Posterior vena cava (tissue), 2 donors: Measurements from ENCODE around the gene RHBDD3. TPM values are rescaled to one million over a fixed set of nuclear protein-coding genes. Genes with fewer than 3 reads are reported as not detected.
A peak's percentile ranks its signal among the peaks of the same experiment; 100 is the strongest.

Source experiments
- DNase-seq: peaks from one replicate; pipeline ENCODE4 v3.0.0-alpha.2; 2020; ENCODE audit warnings: low spot score
- intact Hi-C, 2 donors: fragments of 100-400 bp; cut with DNase I; formaldehyde crosslinking; loops; one replicate each; pipeline versions ENCODE4 v1.14.1 to v1.14.2; 2022 to 2023
- total RNA-seq, 2 donors: library from RNA; stranded (reverse); fragmentation: NEBNext Ultra II Directional; extraction: Animal tissue kit (Norgen Biotek cat#: 25700); gene quantifications; one replicate each; pipeline ENCODE4 v1.2.1, GENCODE V29; 2021
- donor health status: DM: yes; HTN: yes; CAD: no.
- donor health status: DM: yes; HTN: yes; CAD: no.

Gene RHBDD3
- total RNA-seq, 2 donors from 2014 or later, result 11.8 to 17.6 TPM

GRCh38 chr22:29307596-29308147 is 39.9 kb upstream of the RHBDD3 start:
- no peak for DNase-seq
- intact Hi-C loops, result no loop called here

GRCh38 chr22:29306835-29307595 is 39.2 kb upstream of the RHBDD3 start:
- DNase-seq, result peak; percentile 94
- intact Hi-C loops, result no loop called here

GRCh38 chr22:29306175-29306834 is 38.5 kb upstream of the RHBDD3 start, which contains the start of gene GAS2L1:
Gene GAS2L1, plus strand, starts transcription at chr22:29306650. Its CDS starts 1,456 bp downstream, at chr22:29308106.
- intact Hi-C loops, result no loop called here
- DNase-seq, result peak; percentile 95

GRCh38 chr22:29305836-29306174 is 38.0 kb upstream of the RHBDD3 start:
- no peak for DNase-seq
- intact Hi-C loops, result no loop called here

- DNase-seq, result no peak
Observed at GRCh38 chr22:29302681-29303465, 35.1 kb upstream of the RHBDD3 start.

GRCh38 chr22:29302402-29302680 is 34.6 kb upstream of the RHBDD3 start:
- intact Hi-C loops, result no loop called here
- no peak for DNase-seq

More at GRCh38 chr22:29302681-29303465, 35.1 kb upstream of the RHBDD3 start:
- intact Hi-C loops, result no loop called here

- intact Hi-C loops, result no loop called here
- no peak for DNase-seq
Observed at GRCh38 chr22:29301716-29302401, 34.1 kb upstream of the RHBDD3 start.

- DNase-seq, result no peak
- intact Hi-C loops, result no loop called here
Observed at GRCh38 chr22:29300807-29301601, 33.2 kb upstream of the RHBDD3 start.

- DNase-seq, result no peak
- intact Hi-C loops, result no loop called here
Observed at GRCh38 chr22:29300467-29300806, 32.7 kb upstream of the RHBDD3 start.

- intact Hi-C loops, result no loop called here
- no peak for DNase-seq
Observed at GRCh38 chr22:29299136-29299900, 31.5 kb upstream of the RHBDD3 start.

GRCh38 chr22:29298641-29299040 is 30.9 kb upstream of the RHBDD3 start:
- DNase-seq, result no peak
- intact Hi-C loops, result no loop called here

- intact Hi-C loops, result no loop called here
Observed at GRCh38 chr22:29292379-29292778, 24.6 kb upstream of the RHBDD3 start.

GRCh38 chr22:29291215-29291614 is 23.4 kb upstream of the RHBDD3 start:
- intact Hi-C loops, result no loop called here
- no peak for DNase-seq

More at GRCh38 chr22:29292379-29292778, 24.6 kb upstream of the RHBDD3 start:
- no peak for DNase-seq

GRCh38 chr22:29290061-29290460 is 22.3 kb upstream of the RHBDD3 start:
- intact Hi-C loops, result no loop called here
- no peak for DNase-seq

GRCh38 chr22:29288837-29289236 is 21.1 kb upstream of the RHBDD3 start:
- DNase-seq, result no peak
- intact Hi-C loops, result no loop called here

- intact Hi-C loops, result no loop called here
- no peak for DNase-seq
Observed at GRCh38 chr22:29284196-29284595, 16.4 kb upstream of the RHBDD3 start.

- DNase-seq, result no peak
- intact Hi-C loops, result no loop called here
Observed at GRCh38 chr22:29277927-29278326, 10.1 kb upstream of the RHBDD3 start.
